Measurements from ENCODE around the gene ST3GAL3. TPM values are rescaled to one million over a fixed set of nuclear protein-coding genes. Genes with fewer than 3 reads are reported as not detected.

ST3GAL3 gene
- total RNA-seq, 1 donor from 2014 or later, result 18.3 TPM

GRCh38 chr1:43901196-43901961, 194.0 kb downstream of the ST3GAL3 start:
- H3K4me3 ChIP-seq (ENCODE audit: low read depth, low read length), result no peak overlapping the region
- DNase-seq (ENCODE audit: low read depth), result no peak
- no peak for TF ChIP-seq CTCF (conservative IDR thresholded peaks at IDR 0.05; ENCODE audit: low read depth, low read length)

GRCh38 chr1:43902058-43902831, 194.9 kb downstream of the ST3GAL3 start:
- no peak overlapping the region for H3K4me3 ChIP-seq (ENCODE audit: low read depth, low read length)
- no peak for DNase-seq (ENCODE audit: low read depth)
- TF ChIP-seq CTCF (conservative IDR thresholded peaks at IDR 0.05; ENCODE audit: low read depth, low read length), result no peak

GRCh38 chr1:43904660-43905551, 197.6 kb downstream of the ST3GAL3 start:
- no peak for TF ChIP-seq CTCF (conservative IDR thresholded peaks at IDR 0.05; ENCODE audit: low read depth, low read length)

GRCh38 chr1:43908226-43908625, 200.9 kb downstream of the ST3GAL3 start:
- no peak for TF ChIP-seq CTCF (conservative IDR thresholded peaks at IDR 0.05; ENCODE audit: low read depth, low read length)
- H3K4me3 ChIP-seq (ENCODE audit: low read depth, low read length), result no peak overlapping the region
- DNase-seq (ENCODE audit: low read depth), result no peak

More at GRCh38 chr1:43904660-43905551, 197.6 kb downstream of the ST3GAL3 start:
- no peak overlapping the region for H3K4me3 ChIP-seq (ENCODE audit: low read depth, low read length)
- no peak for DNase-seq (ENCODE audit: low read depth)

GRCh38 chr1:43908858-43909257, 201.5 kb downstream of the ST3GAL3 start:
- TF ChIP-seq CTCF (conservative IDR thresholded peaks at IDR 0.05; ENCODE audit: low read depth, low read length), result no peak
- no peak overlapping the region for H3K4me3 ChIP-seq (ENCODE audit: low read depth, low read length)
- DNase-seq (ENCODE audit: low read depth), result no peak

GRCh38 chr1:43910343-43910742, 203.0 kb downstream of the ST3GAL3 start:
- no peak for DNase-seq (ENCODE audit: low read depth)
- no peak for TF ChIP-seq CTCF (conservative IDR thresholded peaks at IDR 0.05; ENCODE audit: low read depth, low read length)

More at GRCh38 chr1:43910343-43910742, 203.0 kb downstream of the ST3GAL3 start:
- H3K4me3 ChIP-seq (ENCODE audit: low read depth, low read length), result no peak overlapping the region

All from epithelial cell of proximal tubule (primary cell).